ENCODE results near the gene SUN1.
"Not testable (repeated sequence)": the region's sequence is repeated elsewhere in the genome, so short reads cannot be mapped to it uniquely, and the experiment has no call there.

The SUN1 gene

GRCh38 chr7:798921-799470, 33.3 kb upstream of the SUN1 start:
- TF ChIP-seq CTCF (IDR thresholded peaks at IDR 0.05; ENCODE audit: insufficient read depth, missing control alignments) = no peak
- FAIRE-seq = no peak
- no peak for DNase-seq (ENCODE audit: insufficient read length, low spot score)

GRCh38 chr7:800692-801091, 31.6 kb upstream of the SUN1 start:
- no peak for FAIRE-seq
- TF ChIP-seq CTCF (IDR thresholded peaks at IDR 0.05; ENCODE audit: insufficient read depth, missing control alignments) = no peak
- DNase-seq (ENCODE audit: insufficient read length, low spot score) = no peak

- DNase-seq (ENCODE audit: insufficient read length, low spot score); FAIRE-seq: not testable (repeated sequence)
Measured at GRCh38 chr7:801351-801750, 30.9 kb upstream of the SUN1 start.

GRCh38 chr7:801940-802381, 30.3 kb upstream of the SUN1 start:
- DNase-seq (ENCODE audit: insufficient read length, low spot score) = peak; percentile 57
- TF ChIP-seq CTCF (IDR thresholded peaks at IDR 0.05; ENCODE audit: insufficient read depth, missing control alignments) = no peak
- no peak for FAIRE-seq

DNA sequence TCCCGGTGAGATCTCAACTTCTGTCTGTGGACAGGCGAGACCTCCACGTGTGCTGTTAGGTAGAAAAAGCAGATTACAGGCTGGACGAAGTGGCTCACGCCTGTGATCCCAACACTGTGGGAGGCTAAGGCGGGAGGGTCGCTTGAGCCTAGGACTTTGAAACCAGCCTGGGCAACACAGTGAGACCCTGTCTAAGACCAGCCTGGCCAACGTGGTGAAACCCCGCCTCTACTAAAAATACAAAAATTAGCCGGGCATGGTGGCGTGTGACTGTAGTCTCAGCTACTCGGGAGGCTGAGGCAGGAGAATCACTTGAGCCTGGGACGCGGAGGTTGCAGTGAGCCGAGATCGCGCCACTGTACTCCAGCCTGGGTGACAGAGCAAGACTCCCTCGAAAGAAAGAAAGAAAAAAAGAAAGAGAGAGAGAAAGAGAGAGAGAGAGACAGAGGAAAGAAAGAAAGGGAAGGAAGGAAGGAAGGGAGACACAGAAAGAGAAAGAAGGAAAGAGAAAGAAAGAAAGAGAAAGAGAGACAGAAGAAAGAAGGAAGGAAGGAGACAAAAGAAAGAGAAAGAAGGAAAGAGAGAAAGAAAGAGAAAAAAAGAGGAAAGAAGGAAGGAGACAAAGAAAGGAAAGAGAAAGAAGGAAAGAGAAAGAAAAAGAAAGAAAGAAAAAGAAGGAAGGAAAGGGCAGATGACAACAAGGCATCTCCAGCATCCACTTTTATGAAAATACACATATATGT, 29.6 kb upstream of the SUN1 start:
- FAIRE-seq (no peak), DNase-seq (ENCODE audit: insufficient read length, low spot score) (no peak)
- TF ChIP-seq CTCF (IDR thresholded peaks at IDR 0.05; ENCODE audit: insufficient read depth, missing control alignments) = no peak

GRCh38 chr7:803243-803635, 29.0 kb upstream of the SUN1 start:
- no peak for FAIRE-seq
- TF ChIP-seq CTCF (IDR thresholded peaks at IDR 0.05; ENCODE audit: insufficient read depth, missing control alignments) = no peak
- no peak for DNase-seq (ENCODE audit: insufficient read length, low spot score)

DNA sequence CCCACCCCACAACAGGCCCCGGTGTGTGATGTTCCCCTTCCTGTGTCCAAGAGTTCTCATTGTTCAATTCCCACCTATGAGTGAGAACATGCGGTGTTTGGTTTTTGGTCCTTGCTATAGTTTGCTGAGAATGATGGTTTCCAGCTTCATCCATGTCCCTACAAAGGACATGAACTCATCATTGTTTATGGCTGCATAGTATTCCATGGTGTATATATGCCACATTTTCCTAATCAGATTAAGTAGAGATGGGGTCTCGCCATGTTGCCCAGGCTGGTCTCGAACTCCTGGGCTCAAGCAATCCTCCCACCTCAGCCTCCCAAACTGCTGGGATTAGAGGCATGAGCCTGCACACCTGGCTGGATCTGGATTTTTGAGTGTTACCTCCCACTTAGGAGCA, 28.5 kb upstream of the SUN1 start:
- not testable (repeated sequence) for FAIRE-seq; DNase-seq (ENCODE audit: insufficient read length, low spot score)

- TF ChIP-seq CTCF (IDR thresholded peaks at IDR 0.05; ENCODE audit: insufficient read depth, missing control alignments) = no peak
- FAIRE-seq (no peak), DNase-seq (ENCODE audit: insufficient read length, low spot score) (no peak)
Measured at GRCh38 chr7:805261-805660, 27.0 kb upstream of the SUN1 start.

Measured in D721Med (cell line).